ENCODE results near the gene NUDT13. TPM values are rescaled to one million over a fixed set of nuclear protein-coding genes. Genes with fewer than 3 reads are reported as not detected.
A peak's percentile ranks its signal among the peaks of the same experiment; 100 is the strongest.

Gene NUDT13
- polyA plus RNA-seq, 1 experiment, result 1.7 TPM

- TF ChIP-seq, protein P1, sequence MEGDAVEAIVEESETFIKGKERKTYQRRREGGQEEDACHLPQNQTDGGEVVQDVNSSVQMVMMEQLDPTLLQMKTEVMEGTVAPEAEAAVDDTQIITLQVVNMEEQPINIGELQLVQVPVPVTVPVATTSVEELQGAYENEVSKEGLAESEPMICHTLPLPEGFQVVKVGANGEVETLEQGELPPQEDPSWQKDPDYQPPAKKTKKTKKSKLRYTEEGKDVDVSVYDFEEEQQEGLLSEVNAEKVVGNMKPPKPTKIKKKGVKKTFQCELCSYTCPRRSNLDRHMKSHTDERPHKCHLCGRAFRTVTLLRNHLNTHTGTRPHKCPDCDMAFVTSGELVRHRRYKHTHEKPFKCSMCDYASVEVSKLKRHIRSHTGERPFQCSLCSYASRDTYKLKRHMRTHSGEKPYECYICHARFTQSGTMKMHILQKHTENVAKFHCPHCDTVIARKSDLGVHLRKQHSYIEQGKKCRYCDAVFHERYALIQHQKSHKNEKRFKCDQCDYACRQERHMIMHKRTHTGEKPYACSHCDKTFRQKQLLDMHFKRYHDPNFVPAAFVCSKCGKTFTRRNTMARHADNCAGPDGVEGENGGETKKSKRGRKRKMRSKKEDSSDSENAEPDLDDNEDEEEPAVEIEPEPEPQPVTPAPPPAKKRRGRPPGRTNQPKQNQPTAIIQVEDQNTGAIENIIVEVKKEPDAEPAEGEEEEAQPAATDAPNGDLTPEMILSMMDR (IDR thresholded peaks at IDR 0.05; ENCODE audit: insufficient read depth, low read depth, low read length), result no peak
- CTCF ChIA-PET, result interaction anchor here (3.3 kb wide), 1 partner anchor 10 kb away, joined by 17 read pairs; no protein-coding TSS in a partner anchor
- DNase-seq (ENCODE audit: low read depth), result no peak
- Histone ChIP-seq H3K4me3 (ENCODE audit: low read depth, low read length) (no peak overlapping the region), H3K27me3 (ENCODE audit: control insufficient read depth, insufficient read depth, low read length) (no peaks in the 10 kb centered on the region), H3K36me3 (ENCODE audit: control insufficient read depth, insufficient read depth, low read length) (no peaks in the 10 kb centered on the region)
- POLR2A ChIA-PET, result no interaction called here
Observed at GRCh38 chr10:73169320-73169719, 59.1 kb downstream of the NUDT13 start.

DNA sequence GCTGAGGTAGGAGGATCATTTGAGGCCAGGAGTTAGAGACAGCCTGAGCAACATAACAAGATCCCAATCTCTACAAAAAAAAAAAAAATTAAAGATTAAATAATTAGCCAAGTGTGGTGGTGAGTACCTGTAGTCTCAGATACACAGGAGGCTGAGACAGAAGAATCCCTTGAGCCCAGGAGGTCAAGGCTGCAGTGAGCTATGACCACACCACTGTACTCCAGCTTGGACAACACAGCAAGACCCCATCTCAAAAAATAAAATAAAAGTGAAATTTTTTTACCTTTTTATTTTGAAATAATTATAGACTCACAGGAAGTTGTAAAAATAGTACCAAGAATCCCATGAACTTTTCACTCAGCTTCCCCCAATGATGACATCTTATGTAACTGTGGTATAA lies 62.6 kb downstream of the NUDT13 start:
- no peak for DNase-seq (ENCODE audit: low read depth)
- TF ChIP-seq, protein P1 (IDR thresholded peaks at IDR 0.05; ENCODE audit: insufficient read depth, low read depth, low read length), result no peak
- H3K4me3 ChIP-seq (ENCODE audit: low read depth, low read length), result no peak overlapping the region
- ChIA-PET POLR2A (no interaction called here), CTCF (interaction anchor here (1.2 to 1.4 kb wide), 2 partner anchors 10 to 14 kb away, joined by 3 to 4 read pairs; no protein-coding TSS in a partner anchor)
- no peaks in the 10 kb centered on the region for H3K27me3 ChIP-seq (ENCODE audit: control insufficient read depth, insufficient read depth, low read length)
- H3K36me3 ChIP-seq (ENCODE audit: control insufficient read depth, insufficient read depth, low read length), result peaks cover 4% of the 10 kb centered on the region

GRCh38 chr10:73174148-73174925 lies 64.1 kb downstream of the NUDT13 start:
- TF ChIP-seq, protein P1 (IDR thresholded peaks at IDR 0.05; ENCODE audit: insufficient read depth, low read depth, low read length), result no peak
- Histone ChIP-seq H3K4me3 (ENCODE audit: low read depth, low read length) (no peak overlapping the region), H3K27me3 (ENCODE audit: control insufficient read depth, insufficient read depth, low read length) (no peaks in the 10 kb centered on the region), H3K36me3 (ENCODE audit: control insufficient read depth, insufficient read depth, low read length) (peaks cover 4% of the 10 kb centered on the region)
- ChIA-PET POLR2A (interaction anchor here (0.6 kb wide), 1 partner anchor 9 kb away, joined by 3 read pairs; no protein-coding TSS in a partner anchor), CTCF (interaction anchor here (1.4 kb wide), 1 partner anchor 42 kb away, joined by 3 read pairs; no protein-coding TSS in a partner anchor)
- DNase-seq (ENCODE audit: low read depth), result no peak

Small RNA genes within 50 kb of the gene (small RNA-seq; reads per million reads assigned to genes)
- not detected for gene RF00019 (ENCODE audit: insufficient read length, low read depth, low replicate concordance)
- 45.9 reads per million, percentile 88 among the genes with 10 or more reads in this experiment for gene SNORA11F (ENCODE audit: insufficient read length, low read depth, low replicate concordance)

Other genes with a start within 250 kb of the NUDT13 start
- 0.07 TPM in 1 of 2 replicates, not detected in the other for gene OIT3, start 216.7 kb upstream of the NUDT13 start, polyA plus RNA-seq (2011; rRNA removed)
- gene PLA2G12B, start 155.6 kb upstream of the NUDT13 start, polyA plus RNA-seq (2011; rRNA removed), result not detected in 2 replicates
- gene P4HA1, start 13.6 kb upstream of the NUDT13 start, polyA plus RNA-seq (2011; rRNA removed), result 91.7 and 260 TPM in 2 replicates
- 25.4 and 32.7 TPM in 2 replicates for gene ECD, start 57.6 kb downstream of the NUDT13 start, polyA plus RNA-seq (2011; rRNA removed)
- 33.0 and 40.2 TPM in 2 replicates for gene FAM149B1, start 57.7 kb downstream of the NUDT13 start, polyA plus RNA-seq (2011; rRNA removed)
- 10.0 and 16.8 TPM in 2 replicates for gene DNAJC9, start 136.8 kb downstream of the NUDT13 start, polyA plus RNA-seq (2011; rRNA removed)
- 74.4 and 87.9 TPM in 2 replicates for gene MRPS16, start 142.2 kb downstream of the NUDT13 start, polyA plus RNA-seq (2011; rRNA removed)
- gene CFAP70, start 248.4 kb downstream of the NUDT13 start, polyA plus RNA-seq (2011; rRNA removed), result 0.37 and 0.69 TPM in 2 replicates

Measured in BJ (cell line).